OCI-M1 (cell line): Measurements from ENCODE around the gene ZNF428.
"Not testable (repeated sequence)": the region's sequence is repeated elsewhere in the genome, so short reads cannot be mapped to it uniquely, and the experiment has no call there.

ENCODE experiments used
- DNase-seq: peaks from one replicate; lab custom pipeline; 2025; lab: John Stamatoyannopoulos, UW

The ZNF428 gene

GRCh38 chr19:43639519-43640423 lies 20.3 kb upstream of the ZNF428 start, which contains the start of gene CADM4:
Gene CADM4, minus strand, starts transcription at chr19:43639850. Its CDS starts 60 bp downstream, at chr19:43639790.
- peak; percentile 25 for DNase-seq

- no peak for DNase-seq
Observed at GRCh38 chr19:43638995-43639518, 19.6 kb upstream of the ZNF428 start.

- DNase-seq = no peak
Observed at GRCh38 chr19:43638214-43638994, 19.0 kb upstream of the ZNF428 start.

GRCh38 chr19:43636121-43636683 lies 16.8 kb upstream of the ZNF428 start:
- DNase-seq = no peak

DNA sequence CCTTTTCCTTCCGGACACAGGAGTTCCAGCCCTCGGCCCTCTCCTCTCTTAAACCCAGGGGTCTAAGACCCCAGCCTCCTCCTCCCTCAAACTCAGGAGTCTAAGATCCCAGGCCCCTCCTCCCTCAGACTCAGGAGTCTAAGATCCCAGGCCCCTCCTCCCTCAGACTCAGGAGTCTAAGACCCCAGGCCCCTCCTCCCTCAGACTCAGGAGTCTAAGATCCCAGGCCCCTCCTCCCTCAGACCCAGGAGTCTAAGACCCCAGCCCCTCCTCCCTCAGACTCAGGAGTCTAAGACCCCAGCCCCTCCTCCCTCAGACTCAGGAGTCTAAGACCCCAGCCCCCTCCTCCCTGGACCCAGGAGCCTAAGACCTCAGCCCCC lies 16.1 kb upstream of the ZNF428 start:
- DNase-seq = not testable (repeated sequence)

GRCh38 chr19:43634872-43635560 lies 15.6 kb upstream of the ZNF428 start:
- DNase-seq = no peak

GRCh38 chr19:43634506-43634871 lies 15.1 kb upstream of the ZNF428 start:
- DNase-seq = no peak

GRCh38 chr19:43634068-43634467 lies 14.6 kb upstream of the ZNF428 start:
- no peak for DNase-seq

DNA sequence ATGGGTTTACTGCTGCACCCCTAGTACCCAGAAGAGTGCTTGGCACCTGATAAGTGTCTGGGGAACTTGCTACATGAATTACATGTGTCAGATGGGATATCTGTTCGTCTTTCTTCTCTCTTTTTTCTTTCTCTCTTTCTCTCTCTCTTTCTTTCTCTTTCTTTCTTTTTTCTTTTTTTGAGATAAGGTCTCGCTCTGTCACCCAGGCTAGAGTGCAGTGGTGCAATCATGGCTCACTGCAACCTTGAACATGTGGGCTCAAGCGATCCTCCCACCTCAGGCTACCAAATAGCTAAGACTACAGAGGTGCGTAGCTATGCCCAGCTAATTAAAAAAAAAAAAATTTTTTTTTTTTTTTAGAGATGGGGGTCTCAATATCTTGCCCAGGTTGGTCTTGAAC lies 14.1 kb upstream of the ZNF428 start:
- no peak for DNase-seq

DNA sequence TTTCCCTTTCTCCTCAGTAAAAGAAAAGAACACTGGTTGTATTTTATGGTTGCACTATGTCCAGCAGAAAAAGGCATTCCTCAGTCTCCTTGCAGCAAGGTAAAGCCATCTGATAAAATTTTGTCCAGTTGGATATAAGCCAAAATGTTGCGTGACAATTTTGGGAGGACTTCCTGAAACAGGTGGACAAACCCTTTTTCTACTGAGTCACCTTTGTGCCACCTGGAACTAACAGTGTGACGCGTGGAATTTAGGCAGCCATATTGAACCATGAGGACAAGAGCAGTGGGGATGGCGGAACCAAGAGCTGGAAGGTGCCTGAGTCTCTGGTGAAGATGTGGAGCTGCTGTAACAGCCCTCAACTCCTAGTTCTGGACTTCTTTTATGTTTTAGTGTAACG lies 12.1 kb upstream of the ZNF428 start:
- no peak for DNase-seq

DNA sequence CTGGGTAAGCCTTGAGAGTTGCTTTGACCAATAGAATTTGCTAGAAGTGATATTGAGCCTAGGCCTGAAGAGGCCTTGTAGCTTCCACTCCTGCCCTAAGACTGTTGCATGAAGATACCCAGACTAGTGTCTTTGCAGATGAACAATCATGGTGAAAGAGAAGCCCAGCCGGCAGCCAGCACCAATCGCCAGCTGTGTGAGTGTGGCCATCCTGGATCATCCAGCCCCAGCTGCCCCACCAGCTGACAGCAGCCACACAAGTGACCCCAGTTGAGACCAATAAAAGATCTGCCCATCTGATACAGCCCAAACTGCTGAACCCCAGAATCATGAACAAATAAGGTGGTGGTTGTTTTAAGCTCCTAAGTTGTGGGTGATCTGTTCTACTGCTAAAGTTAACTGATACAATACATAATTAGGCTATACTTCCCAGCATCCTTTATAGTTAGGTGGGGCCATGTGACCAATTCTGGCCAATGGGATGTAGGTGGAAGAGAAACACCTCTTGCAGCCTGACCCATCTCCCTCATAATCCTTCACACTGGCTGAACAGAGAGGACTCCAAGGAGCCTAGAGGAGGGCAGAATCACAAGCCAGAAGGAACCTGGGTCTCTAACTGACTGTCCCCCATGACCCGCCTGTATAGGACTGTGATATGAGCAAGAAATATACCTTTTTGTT lies 9.4 kb upstream of the ZNF428 start:
- no peak for DNase-seq

GRCh38 chr19:43626838-43627237 lies 7.4 kb upstream of the ZNF428 start:
- no peak for DNase-seq

DNA sequence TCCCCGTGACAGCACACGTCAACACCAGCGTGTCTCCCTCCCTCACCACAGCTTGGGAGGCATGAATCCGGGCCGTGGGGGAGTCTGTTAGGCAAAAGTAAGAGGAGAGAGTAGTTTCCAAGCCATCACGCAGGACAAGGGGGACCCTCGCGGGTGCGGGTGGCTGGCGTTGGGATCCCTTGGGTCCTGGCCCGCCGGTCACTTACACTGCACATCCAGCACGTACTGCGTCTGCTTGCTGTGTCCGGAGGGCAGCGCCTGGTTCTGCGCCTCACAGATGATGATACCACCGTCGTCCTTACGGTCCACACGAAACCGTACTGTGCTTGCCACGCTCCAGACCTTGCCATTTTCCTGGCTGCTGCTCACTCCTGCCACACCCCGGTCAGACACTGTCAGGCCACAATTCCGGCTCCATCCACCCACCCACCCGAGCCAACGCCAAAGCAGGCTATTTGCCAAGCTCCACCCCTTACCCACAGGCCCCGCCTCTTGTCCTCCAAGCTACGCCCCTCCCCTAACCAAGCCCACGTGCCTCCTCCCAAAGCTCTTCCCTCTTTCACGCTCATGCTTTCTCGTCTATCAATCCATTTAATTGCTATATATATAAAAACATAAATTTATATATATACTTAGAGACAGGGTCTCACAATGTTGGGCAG lies 6.6 kb upstream of the ZNF428 start:
- DNase-seq = peak; percentile 94

GRCh38 chr19:43624933-43625332 lies 5.5 kb upstream of the ZNF428 start:
- peak; percentile 81 for DNase-seq

DNA sequence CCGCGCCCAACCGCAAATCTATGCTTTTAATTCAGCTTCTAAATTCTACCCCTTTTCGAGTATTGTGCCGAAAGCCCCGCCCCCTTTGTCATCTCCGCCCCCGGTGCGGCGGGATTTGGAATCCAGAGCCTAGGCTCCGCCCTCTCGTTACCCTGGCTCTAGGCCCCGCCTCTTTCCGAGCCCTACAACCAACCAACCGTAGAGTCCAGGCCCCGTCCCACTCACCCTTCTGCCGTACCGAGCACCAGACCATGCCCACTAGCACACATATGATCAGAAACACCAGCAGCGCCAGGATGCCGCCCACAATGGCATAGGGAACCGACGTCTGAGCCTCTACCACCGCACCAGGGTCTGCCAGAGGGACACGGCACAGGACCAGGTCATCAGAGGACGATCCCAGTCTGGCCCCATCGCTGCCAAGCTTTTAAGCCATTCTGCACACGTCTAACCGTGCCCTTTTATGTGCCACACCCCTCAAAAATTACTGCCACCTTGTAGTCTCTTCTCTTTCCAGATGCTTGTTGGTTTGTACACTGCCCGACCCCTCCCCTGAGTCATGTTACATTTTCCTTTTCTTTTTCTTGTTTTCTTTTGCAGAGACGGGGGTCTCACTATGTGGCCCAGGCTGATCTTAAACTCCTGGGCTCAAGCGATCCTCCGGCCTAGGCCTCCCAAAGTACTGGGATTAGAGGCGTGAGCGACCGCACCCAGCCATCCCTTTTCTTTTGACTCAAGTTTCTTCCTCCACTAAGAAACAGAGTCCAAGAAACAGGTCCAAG lies 4.7 kb upstream of the ZNF428 start:
- no peak for DNase-seq

DNA sequence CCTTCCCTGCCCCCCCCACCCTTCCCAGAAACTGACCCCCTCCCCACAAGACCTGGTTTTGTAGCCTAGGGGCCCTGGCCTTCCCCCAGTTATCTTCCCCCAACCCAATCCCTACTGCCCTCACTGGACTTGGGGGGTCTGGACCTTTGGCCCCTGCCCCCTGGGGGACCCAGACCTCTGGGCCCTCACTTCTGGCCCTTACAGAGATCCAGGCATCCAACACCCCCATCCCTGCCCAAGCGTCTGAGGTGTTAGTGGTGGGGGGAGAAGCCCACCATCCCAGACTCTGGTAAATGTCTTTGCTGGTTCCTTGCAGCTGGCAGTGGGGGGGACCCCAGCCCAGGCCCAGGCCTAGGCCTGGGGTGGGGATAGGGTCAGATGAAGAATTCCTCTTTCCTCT lies 3.5 kb upstream of the ZNF428 start:
- no peak for DNase-seq

DNA sequence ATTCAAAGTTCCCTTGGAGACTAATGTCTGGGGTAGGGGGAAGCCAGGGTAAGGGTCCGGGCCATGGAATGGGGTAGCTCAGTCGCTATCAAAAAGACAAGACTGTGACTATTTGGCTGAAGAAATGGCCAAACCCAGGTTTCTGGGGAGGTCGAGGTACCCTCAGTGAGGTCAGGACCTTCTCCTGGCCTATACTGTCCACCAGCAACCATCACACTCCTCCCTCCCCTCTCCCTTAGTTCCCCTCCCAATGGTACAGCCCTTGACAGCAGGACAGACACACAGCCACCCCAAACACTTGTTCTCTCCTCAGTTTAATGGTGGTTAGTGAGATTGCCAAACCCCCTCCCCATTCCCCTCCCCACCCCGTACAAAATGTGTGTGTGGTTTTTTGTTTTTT lies 2.6 kb upstream of the ZNF428 start:
- no peak for DNase-seq

DNA sequence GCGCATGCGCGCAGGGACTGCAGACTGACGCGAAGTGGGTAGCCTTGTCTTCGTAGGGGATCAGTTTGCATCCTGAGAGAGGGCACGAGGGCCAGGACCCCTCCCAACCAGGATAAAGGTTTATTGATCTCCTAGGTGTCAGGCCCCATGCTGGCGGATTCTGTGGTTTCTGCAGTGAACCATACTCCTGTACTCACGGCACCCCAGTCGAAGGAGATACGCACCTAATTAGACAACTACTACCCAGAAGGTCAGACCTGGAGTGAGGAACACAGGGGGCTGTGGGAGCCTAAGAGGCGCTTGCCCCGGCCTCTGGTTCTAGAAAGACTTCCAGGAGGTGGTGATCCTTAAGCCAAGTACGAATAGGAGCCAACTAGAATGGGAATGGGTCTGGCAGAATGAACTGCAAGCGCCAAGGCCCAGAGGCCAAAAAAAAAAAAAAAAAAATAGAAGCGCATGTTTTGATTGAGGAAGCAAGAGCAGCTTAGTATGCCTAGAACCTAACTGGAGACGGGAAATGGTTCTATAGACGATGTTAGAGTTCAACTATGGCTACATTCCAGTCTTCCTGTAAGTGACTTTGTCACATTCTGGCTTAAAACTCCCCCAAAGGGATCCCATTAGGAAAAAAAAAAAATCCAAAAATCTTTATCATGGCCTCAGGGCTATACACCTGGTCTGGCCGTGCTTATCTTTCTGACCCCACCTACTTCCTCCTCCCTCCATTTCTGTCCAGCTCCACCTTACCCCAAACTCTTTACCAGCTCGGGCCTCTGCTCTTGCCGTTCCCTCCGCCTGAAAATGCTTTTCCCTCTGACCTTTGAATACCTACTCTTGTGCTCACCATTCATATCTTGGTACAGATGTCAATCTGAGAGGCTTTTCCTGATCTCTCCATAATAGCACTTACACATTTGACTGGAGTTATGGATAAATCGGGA lies 902 bp upstream of the ZNF428 start:
- no peak for DNase-seq

GRCh38 chr19:43618921-43619261 lies 538 bp downstream of the ZNF428 start:
- peak; percentile 94 for DNase-seq
